Keratinocyte (primary cell): ENCODE measurements around the gene SPEM3.

Experiments
- CTCF ChIP-seq, 3 experiments: IDR thresholded peaks in 1 of 3; conservative IDR thresholded peaks in 1 of 3; optimal IDR thresholded peaks in 1 of 3; 2 replicates in 2 of 3; 3 replicates in 1 of 3; pipeline versions ENCODE3 to v1.5.1; 2011; ENCODE audit warnings: low read length in 3 of 3, mild to moderate bottlenecking in 3 of 3, moderate library complexity in 2 of 3, control low read depth in 1 of 3, inconsistent platforms in 1 of 3; ENCODE audit not compliant: insufficient read depth in 2 of 3; ENCODE audit errors: extremely low read depth in 1 of 3
- EZH2 ChIP-seq: IDR thresholded peaks from one replicate; pipeline ENCODE4 v1.6.1; 2012; ENCODE audit warnings: inconsistent platforms, mild to moderate bottlenecking, low read length, moderate library complexity

- no peak for TF ChIP-seq CTCF (optimal IDR thresholded peaks at IDR 0.05 in 1 of 3, IDR thresholded peaks at IDR 0.05 in 1 of 3, conservative IDR thresholded peaks at IDR 0.05 in 1 of 3; ENCODE audit: extremely low read depth in 1 of 3, insufficient read depth in 2 of 3, low read length in 3 of 3)
- no peak for TF ChIP-seq EZH2
Observed at GRCh38 chr17:7426203-7426863, 2.3 kb upstream of the SPEM3 start.
